HepG2 (cell line): ENCODE results near the gene RAD1. TPM values are rescaled to one million over a fixed set of nuclear protein-coding genes. Genes with fewer than 3 reads are reported as not detected.
A peak's percentile ranks its signal among the peaks of the same experiment; 100 is the strongest.

Experiments
- ADNP ChIP-seq: sonication (generic); formaldehyde crosslinking; IDR thresholded peaks from 2 replicates; pipeline ENCODE4 v1.4.0; 2020; ENCODE audit warnings: missing genetic modification reagents
- ATF7-NPFF ChIP-seq: sonication (generic); formaldehyde crosslinking; IDR thresholded peaks from 2 replicates; pipeline ENCODE4 v1.8.1; 2023; ENCODE audit warnings: mild to moderate bottlenecking, low read depth, missing genetic modification reagents, moderate library complexity
- FOSL2 ChIP-seq: sonication (generic); formaldehyde crosslinking; IDR thresholded peaks from 2 replicates; pipeline ENCODE4 v1.4.0; 2020; ENCODE audit warnings: missing genetic modification reagents
- FOXA3 ChIP-seq: IDR thresholded peaks from 2 replicates; pipeline ENCODE4 v1.6.1; 2016; ENCODE audit warnings: missing genetic modification reagents, missing compliant biosample characterization
- MATR3 ChIP-seq: sonication (generic); formaldehyde crosslinking; IDR thresholded peaks from 2 replicates; pipeline ENCODE4 v1.4.0; 2020; ENCODE audit warnings: missing genetic modification reagents
- NFIC ChIP-seq: IDR thresholded peaks from 2 replicates; pipeline ENCODE4 v1.6.1; 2012; ENCODE audit warnings: mild to moderate bottlenecking, low read length, inconsistent platforms
- NR2C2 ChIP-seq: sonication (generic); formaldehyde crosslinking; IDR thresholded peaks from 2 replicates; pipeline ENCODE4 v1.4.0; 2020; ENCODE audit warnings: missing genetic modification reagents, mild to moderate bottlenecking, moderate library complexity, borderline replicate concordance
- PAF1 ChIP-seq: IDR thresholded peaks from 2 replicates; pipeline ENCODE4 v1.6.1; 2016; ENCODE audit warnings: missing genetic modification reagents, missing compliant biosample characterization
- POLR2G ChIP-seq: fragments of 200-400 bp; formaldehyde crosslinking; IDR thresholded peaks from 2 replicates; pipeline ENCODE4 v1.6.1; 2018; ENCODE audit warnings: mild to moderate bottlenecking, low read depth, low read length, moderate library complexity
- RBFOX2 ChIP-seq: fragments of 200-400 bp; formaldehyde crosslinking; IDR thresholded peaks from 2 replicates; pipeline ENCODE4 v1.6.1; 2017; ENCODE audit warnings: low read depth, mild to moderate bottlenecking, low read length
- SNAPC4 ChIP-seq: sonication (generic); formaldehyde crosslinking; IDR thresholded peaks from 2 replicates; pipeline ENCODE4 v1.4.0; 2020; ENCODE audit warnings: mild to moderate bottlenecking, missing genetic modification reagents
- SRSF4 ChIP-seq: fragments of 200-400 bp; formaldehyde crosslinking; IDR thresholded peaks from one replicate; pipeline ENCODE4 v1.6.1; 2018; ENCODE audit warnings: mild to moderate bottlenecking, low read depth, low read length, moderate library complexity; ENCODE audit not compliant: poor library complexity, severe bottlenecking
- TBX2 ChIP-seq: sonication (generic); formaldehyde crosslinking; IDR thresholded peaks from 2 replicates; pipeline ENCODE4 v1.5.0; 2020; ENCODE audit warnings: missing genetic modification reagents, mild to moderate bottlenecking, borderline replicate concordance
- ZBTB46 ChIP-seq: sonication (generic); formaldehyde crosslinking; IDR thresholded peaks from 2 replicates; pipeline ENCODE4 v1.4.0; 2020; ENCODE audit warnings: mild to moderate bottlenecking, missing genetic modification reagents, borderline replicate concordance
- ZMYM4 ChIP-seq: sonication (generic); formaldehyde crosslinking; IDR thresholded peaks from 2 replicates; pipeline ENCODE4 v1.8.1; 2023; ENCODE audit warnings: mild to moderate bottlenecking, missing genetic modification reagents
- ZNF101 ChIP-seq: sonication (generic); formaldehyde crosslinking; IDR thresholded peaks from 2 replicates; pipeline ENCODE4 v1.4.0; 2020; ENCODE audit warnings: mild to moderate bottlenecking, low read depth, missing genetic modification reagents, borderline replicate concordance
- ZNF138 ChIP-seq: sonication (generic); formaldehyde crosslinking; IDR thresholded peaks from 2 replicates; pipeline ENCODE4 v1.5.0; 2020; ENCODE audit warnings: mild to moderate bottlenecking, low read depth, missing genetic modification reagents
- ZNF180 ChIP-seq: sonication (generic); formaldehyde crosslinking; IDR thresholded peaks from 2 replicates; pipeline ENCODE4 v1.4.0; 2020; ENCODE audit warnings: low read depth, missing genetic modification reagents, borderline replicate concordance
- ZNF20 ChIP-seq: sonication (generic); formaldehyde crosslinking; IDR thresholded peaks from 2 replicates; pipeline ENCODE4 v1.4.0; 2020; ENCODE audit warnings: mild to moderate bottlenecking, moderate library complexity, missing genetic modification reagents
- ZNF230 ChIP-seq: sonication (generic); formaldehyde crosslinking; IDR thresholded peaks from 2 replicates; pipeline ENCODE4 v1.4.0; 2020; ENCODE audit warnings: mild to moderate bottlenecking, missing genetic modification reagents
- ZNF446 ChIP-seq: sonication (generic); formaldehyde crosslinking; IDR thresholded peaks from 2 replicates; pipeline ENCODE4 v1.5.0; 2020; ENCODE audit warnings: mild to moderate bottlenecking, missing genetic modification reagents
- ZNF724P ChIP-seq: sonication (generic); formaldehyde crosslinking; IDR thresholded peaks from 2 replicates; pipeline ENCODE4 v1.8.0; 2022; ENCODE audit warnings: missing genetic modification reagents, borderline replicate concordance
- ZNF775 ChIP-seq: sonication (generic); formaldehyde crosslinking; IDR thresholded peaks from 2 replicates; pipeline ENCODE4 v1.4.0; 2020; ENCODE audit warnings: missing genetic modification reagents, mild to moderate bottlenecking, moderate library complexity, borderline replicate concordance
- ZSCAN29 ChIP-seq: sonication (generic); formaldehyde crosslinking; conservative IDR thresholded peaks from 2 replicates; pipeline ENCODE4 v1.4.0; 2020; ENCODE audit warnings: mild to moderate bottlenecking, missing genetic modification reagents
- polyA plus RNA-seq, 8 experiments: library from polyadenylated mRNA; depleted of rRNA in 3 of 8; stranded (reverse) in 7 of 8; unstranded in 1 of 8; fragments of >200 nt; fragmentation: Illumina TruSeq in 4 of 8; extraction: Trizol in 4 of 8; gene quantifications; 2 replicates each; pipeline versions ENCODE4 v1.2.1 to v1.2.3, GENCODE V29; 2011 to 2016; ENCODE audit warnings: low read depth in 4 of 8, missing spikeins in 1 of 8, mixed read lengths in 1 of 8; ENCODE audit not compliant: insufficient read depth in 1 of 8
- total RNA-seq, 5 experiments: library from RNA; depleted of rRNA; stranded (reverse); fragments of >200 nt; fragmentation: Illumina TruSeq; extraction: Trizol; gene quantifications; 2 replicates each; pipeline ENCODE4 v1.2.3, GENCODE V29; 2016; ENCODE audit warnings: low read depth in 1 of 5

Gene RAD1
- total and polyA plus RNA-seq, 2 of the 13 experiments (the other 11 are each of a cell fraction or from before 2014, with no cell fraction given), result 14.7 to 39.1 TPM

GRCh38 chr5:34929720-34930461 lies 14.6 kb upstream of the RAD1 start (continued):
- TF ChIP-seq ZBTB46 (CRISPR knock-in tag), result no peak
- no peak for TF ChIP-seq NR2C2 (CRISPR knock-in tag)
- TF ChIP-seq RBFOX2, result peak; percentile 83
- TF ChIP-seq ZNF446 (CRISPR knock-in tag), result no peak
- TF ChIP-seq ZNF138 (CRISPR knock-in tag), result no peak
- peak; percentile 82 for TF ChIP-seq POLR2G
- TF ChIP-seq SRSF4, result no peak
- no peak for TF ChIP-seq ZSCAN29 (CRISPR knock-in tag)
- no peak for TF ChIP-seq ZNF180 (CRISPR knock-in tag)
- TF ChIP-seq NFIC, result no peak
- 0 out of 2 replicates have a peak, but pooled peaks have one; percentile 10 for TF ChIP-seq FOXA3 (CRISPR knock-in tag)
- TF ChIP-seq PAF1 (CRISPR knock-in tag), result no peak
- no peak for TF ChIP-seq ZNF775 (CRISPR knock-in tag)
- peak; percentile 59; the same call in 1 of the 2 replicates for TF ChIP-seq ZNF724P (CRISPR knock-in tag)
- no peak for TF ChIP-seq ZMYM4 (CRISPR knock-in tag)
- no peak for TF ChIP-seq ZNF230 (CRISPR knock-in tag)
- TF ChIP-seq ZNF20 (CRISPR knock-in tag), result no peak
- TF ChIP-seq TBX2 (CRISPR knock-in tag), result 0 out of 2 replicates have a peak, but pooled peaks have one; percentile 53
- TF ChIP-seq ATF7-NPFF (CRISPR knock-in tag), result peak; percentile 61; the same call in 1 of the 2 replicates
- TF ChIP-seq SNAPC4 (CRISPR knock-in tag), result no peak
- no peak for TF ChIP-seq FOSL2
- no peak for TF ChIP-seq MATR3
- no peak for TF ChIP-seq ADNP (CRISPR knock-in tag)
- TF ChIP-seq ZNF101 (CRISPR knock-in tag), result no peak
